Ramos (cell line): ENCODE measurements around the gene PPP3CB.

ENCODE experiments used
- in situ Hi-C: fragments of 300-500 bp; cut with MboI; formaldehyde crosslinking; loops from one replicate; pipeline ENCODE4 v1.14.3; 2022; ENCODE audit warnings: low sequenced_read_pairs; ENCODE audit not compliant: unreplicated experiment

The PPP3CB gene

GRCh38 chr10:73486601-73487000 lies 9.2 kb downstream of the PPP3CB start:
- in situ Hi-C loops, result no loop called here

DNA sequence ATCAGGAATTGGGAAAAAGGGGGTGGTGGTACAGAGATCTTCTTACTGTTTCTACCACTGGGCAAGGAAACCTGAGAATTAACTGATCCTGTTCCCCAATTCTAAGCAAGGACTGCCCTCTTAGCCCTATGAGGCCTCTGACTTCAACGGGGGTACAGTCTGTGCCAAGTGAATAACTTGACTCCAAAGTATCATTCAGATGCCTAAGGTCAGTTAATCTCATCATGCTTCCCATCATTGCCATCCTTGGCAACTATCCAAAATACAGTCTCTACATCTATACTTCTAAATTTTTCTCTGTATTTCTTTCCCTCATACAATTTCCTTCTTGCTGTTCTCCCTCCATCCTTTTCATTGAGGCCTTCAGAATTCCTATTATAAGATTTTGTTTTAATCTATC lies 10.5 kb downstream of the PPP3CB start:
- in situ Hi-C loops, result no loop called here

GRCh38 chr10:73480158-73480557 lies 15.7 kb downstream of the PPP3CB start:
- in situ Hi-C loops, result no loop called here

DNA sequence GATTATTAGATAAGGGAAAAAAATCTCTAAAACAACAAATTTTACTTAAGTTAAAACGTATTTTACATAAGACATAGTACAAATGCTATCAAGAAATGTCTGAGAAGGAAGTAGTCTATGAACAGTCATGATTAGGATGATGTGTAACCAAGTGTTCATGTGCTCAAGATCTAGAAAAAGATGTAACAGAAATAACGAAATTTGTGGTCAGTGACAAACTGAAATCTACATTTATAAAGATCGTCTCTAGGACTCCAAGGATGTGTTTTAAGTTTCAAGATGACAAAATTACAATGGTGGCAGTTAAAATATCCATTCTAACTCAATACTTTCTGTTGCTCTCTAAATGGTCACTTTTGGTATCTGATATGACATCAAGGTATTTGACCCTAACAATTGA lies 17.2 kb downstream of the PPP3CB start:
- in situ Hi-C loops, result no loop called here

DNA sequence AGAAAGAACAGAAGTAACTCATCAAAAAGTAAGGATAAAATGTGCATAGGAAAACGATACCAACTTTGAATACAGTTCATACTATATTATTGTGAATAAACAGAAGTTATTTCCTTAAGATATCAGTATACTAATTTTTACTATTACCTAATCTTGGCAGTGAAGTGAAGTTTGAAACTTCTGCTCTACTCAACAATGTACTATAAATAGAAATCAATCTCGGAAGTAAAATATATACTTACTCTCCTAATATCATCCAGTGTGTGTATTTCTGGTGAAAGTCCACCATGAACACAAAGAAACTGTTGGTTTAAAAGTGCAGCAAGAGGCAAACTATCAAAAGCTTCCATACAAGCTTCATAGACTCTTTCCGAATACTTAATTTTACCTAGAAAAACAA lies 24.6 kb downstream of the PPP3CB start:
- in situ Hi-C loops, result no loop called here

GRCh38 chr10:73469579-73469978 lies 26.2 kb downstream of the PPP3CB start:
- in situ Hi-C loops, result no loop called here

- in situ Hi-C loops, result no loop called here
Measured at GRCh38 chr10:73467206-73467605, 28.6 kb downstream of the PPP3CB start.

DNA sequence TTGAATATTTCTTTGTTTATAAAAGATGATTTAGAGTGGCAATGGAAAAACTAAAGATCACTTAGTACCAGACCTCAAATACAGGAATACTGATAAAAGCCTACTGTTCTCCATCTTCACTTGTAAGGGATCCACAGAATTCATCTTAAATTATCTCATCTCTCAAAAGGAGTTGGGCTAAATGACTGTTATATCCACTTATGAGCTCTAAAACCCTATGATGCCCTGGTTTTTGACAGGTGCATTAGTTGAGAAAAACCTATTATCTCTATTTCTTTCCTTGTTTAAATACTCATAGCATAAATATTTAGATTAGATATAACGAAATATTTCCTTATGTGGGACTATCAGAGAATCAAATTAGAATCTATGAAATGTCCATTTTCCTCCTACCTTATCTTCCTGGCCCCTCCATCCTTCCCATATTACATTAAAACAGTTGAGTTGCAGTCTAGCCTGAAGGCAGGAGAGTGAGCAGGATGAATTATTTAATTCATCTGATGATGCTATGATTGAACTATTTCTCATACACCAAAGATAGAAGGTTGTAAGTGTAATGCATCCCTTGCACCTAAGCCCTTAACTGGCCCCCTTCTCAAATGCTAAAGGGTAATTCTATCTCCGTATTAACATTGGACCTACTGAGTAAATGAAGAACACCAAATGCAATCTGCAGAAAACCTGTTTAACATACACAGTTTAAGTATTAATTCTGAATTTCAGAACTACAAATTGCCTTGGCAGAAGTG lies 29.7 kb downstream of the PPP3CB start:
- in situ Hi-C loops, result no loop called here

DNA sequence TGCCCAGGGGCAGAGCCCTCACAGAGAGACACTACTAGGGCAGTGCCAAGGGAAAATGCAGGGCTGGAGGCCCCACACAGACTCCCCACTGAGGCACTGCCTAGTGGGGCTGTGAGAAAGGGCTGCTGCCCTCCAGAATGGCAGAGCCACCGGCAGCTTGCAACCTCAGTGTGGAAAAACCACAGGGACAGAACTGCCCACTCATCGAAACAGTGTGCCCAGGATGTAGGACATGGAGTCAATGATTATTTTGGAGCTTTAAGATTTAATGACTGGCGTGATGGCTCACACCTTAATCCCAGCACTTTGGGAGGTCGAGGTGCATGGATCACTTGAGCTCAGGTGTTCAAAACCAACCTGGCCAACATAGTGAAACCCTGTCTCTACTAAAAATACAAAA lies 34.9 kb downstream of the PPP3CB start:
- in situ Hi-C loops, result no loop called here

GRCh38 chr10:73459683-73460314 lies 36.0 kb downstream of the PPP3CB start:
- in situ Hi-C loops, result no loop called here

GRCh38 chr10:73456187-73456890 lies 39.5 kb downstream of the PPP3CB start:
- in situ Hi-C loops, result no loop called here

- in situ Hi-C loops, result no loop called here
Measured at GRCh38 chr10:73449113-73449512, 46.7 kb downstream of the PPP3CB start.

DNA sequence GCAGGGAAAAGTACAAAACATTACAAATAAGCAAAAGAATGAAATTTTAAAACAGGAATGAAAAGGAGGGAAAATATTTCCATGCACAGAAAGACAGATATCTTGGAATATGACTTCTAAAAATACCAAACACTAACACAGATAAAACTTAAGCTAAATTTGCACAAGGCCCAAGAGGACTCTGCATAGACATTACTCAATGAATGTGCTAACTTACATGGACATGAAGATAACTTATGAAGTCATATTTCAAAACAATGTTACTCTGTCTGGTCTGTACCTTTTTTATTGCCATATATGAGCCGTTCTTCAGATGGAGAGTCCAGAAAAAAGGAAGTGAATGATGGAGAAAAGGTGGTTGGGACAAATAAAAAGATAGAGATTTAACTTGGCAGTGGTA lies 47.4 kb downstream of the PPP3CB start:
- in situ Hi-C loops, result no loop called here

DNA sequence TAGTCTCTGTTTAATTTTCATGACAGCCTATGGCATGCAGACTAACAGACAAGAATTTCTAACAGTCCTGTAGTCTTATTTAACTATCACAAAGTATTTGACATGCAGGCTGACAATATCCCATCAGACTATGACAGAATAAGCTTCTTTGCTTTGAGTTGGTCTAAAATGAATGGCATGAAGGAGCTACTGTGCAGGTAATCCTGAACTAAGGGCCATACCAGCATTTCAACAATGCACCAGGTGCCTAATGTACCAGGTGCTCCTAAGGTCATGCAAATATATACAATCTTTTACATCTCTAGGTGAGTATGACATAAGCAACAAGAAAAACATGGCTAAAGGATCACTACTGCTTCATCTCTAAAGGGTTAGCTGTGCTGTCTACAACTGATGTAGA lies 48.9 kb downstream of the PPP3CB start:
- in situ Hi-C loops, result no loop called here

DNA sequence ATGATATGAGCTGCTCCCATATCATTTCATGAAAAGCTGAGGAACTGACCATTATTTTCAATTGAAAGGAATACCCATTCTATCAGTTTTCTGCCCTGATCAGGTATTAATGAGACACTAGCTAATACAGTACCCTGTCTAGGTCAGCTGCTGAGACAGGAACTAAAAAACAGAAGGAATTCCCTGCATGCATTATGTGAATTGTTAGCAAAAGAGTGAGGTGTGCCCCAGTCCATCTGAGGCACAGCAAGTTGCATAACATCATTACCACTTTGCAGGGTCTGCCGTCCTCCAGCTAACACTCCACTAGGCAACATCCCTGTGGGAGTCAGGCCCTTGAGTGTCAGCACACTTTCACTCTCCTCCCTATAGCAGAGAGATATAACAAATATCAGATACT lies 51.4 kb downstream of the PPP3CB start:
- in situ Hi-C loops, result no loop called here

GRCh38 chr10:73439605-73440312 lies 56.1 kb downstream of the PPP3CB start:
- in situ Hi-C loops, result no loop called here

DNA sequence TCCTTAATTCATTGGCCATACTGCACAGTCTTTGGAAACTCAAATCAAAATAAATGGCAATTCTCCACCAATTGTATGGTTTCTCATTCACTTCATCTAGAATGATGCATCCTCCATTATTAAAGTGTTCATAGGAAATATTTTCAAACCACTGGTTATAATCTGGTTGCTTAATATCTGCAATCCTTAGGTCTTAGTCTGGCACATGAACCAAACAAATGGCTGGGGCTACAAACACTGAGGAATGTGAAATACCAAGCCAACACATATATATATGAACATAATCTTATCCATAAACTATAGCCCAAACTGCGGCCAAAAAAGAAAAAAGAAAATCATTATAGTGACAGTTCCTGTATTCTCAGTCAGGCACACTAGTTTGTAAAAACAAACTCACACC lies 56.8 kb downstream of the PPP3CB start:
- in situ Hi-C loops, result no loop called here

DNA sequence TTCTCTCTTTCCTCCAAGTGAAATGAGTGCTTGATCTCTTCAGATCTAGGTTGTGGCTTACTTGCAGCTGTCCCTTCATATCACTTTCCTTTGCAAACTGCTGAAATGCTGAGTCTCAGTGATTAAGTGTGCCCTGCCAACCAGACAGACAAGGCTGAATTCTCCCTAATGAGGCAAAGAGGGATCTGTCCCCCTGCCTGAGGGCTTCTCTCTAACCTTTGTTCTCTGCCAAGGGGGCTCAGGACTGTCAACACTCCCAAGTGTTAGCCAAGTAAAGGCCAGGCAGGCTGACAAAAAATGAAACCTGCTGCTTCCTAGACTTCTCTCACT lies 62.3 kb downstream of the PPP3CB start, which contains the start of gene MSS51:
Gene MSS51, minus strand, starts transcription at position 24 of the 330 bp plus-strand sequence. CDS start 5,277 bp downstream, outside the sequence.
- in situ Hi-C loops, result no loop called here

- in situ Hi-C loops, result no loop called here
Measured at GRCh38 chr10:73432646-73433537, 62.9 kb downstream of the PPP3CB start.

DNA sequence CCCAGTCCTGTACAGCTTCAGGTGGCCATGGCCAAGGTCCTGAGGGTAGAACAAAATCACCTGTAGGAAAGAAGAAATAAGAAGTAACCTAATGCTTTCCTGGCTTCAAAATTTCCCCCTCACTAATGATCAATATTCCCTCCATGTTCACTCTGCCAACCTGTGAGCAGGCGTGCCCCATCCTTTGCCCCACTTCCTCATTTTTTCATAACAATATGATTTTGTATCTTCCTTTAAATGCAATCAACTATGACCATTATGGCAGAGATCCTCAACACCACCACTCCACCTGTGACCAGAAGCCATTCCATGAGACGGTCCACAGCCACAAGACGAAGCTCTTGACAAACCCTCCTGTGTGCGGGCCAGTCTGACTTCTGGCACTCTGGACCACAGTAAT lies 69.5 kb downstream of the PPP3CB start:
- in situ Hi-C loops, result no loop called here
